DOHH2 (cell line): Measurements from ENCODE around the gene CPAMD8.

ENCODE experiments used
- EZH2phosphoT487 ChIP-seq: fragments of 200-600 bp; sonication (generic); IDR thresholded peaks from 2 replicates; pipeline ENCODE4 v1.6.1; 2017; ENCODE audit warnings: borderline replicate concordance, mild to moderate bottlenecking, antibody characterized with exemption, low read length, moderate library complexity, mixed read lengths
- TF ChIP-seq, protein P1 (sequence below): fragments of 200-600 bp; sonication (generic); IDR thresholded peaks from one replicate; pipeline ENCODE4 v1.5.1; 2014; ENCODE audit warnings: antibody characterized with exemption, mild to moderate bottlenecking, low read depth, low read length; ENCODE audit not compliant: poor library complexity, severe bottlenecking

- TF ChIP-seq, protein P1, sequence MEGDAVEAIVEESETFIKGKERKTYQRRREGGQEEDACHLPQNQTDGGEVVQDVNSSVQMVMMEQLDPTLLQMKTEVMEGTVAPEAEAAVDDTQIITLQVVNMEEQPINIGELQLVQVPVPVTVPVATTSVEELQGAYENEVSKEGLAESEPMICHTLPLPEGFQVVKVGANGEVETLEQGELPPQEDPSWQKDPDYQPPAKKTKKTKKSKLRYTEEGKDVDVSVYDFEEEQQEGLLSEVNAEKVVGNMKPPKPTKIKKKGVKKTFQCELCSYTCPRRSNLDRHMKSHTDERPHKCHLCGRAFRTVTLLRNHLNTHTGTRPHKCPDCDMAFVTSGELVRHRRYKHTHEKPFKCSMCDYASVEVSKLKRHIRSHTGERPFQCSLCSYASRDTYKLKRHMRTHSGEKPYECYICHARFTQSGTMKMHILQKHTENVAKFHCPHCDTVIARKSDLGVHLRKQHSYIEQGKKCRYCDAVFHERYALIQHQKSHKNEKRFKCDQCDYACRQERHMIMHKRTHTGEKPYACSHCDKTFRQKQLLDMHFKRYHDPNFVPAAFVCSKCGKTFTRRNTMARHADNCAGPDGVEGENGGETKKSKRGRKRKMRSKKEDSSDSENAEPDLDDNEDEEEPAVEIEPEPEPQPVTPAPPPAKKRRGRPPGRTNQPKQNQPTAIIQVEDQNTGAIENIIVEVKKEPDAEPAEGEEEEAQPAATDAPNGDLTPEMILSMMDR: peak; percentile 8
- TF ChIP-seq EZH2phosphoT487: no peak
Observed at GRCh38 chr19:17074634-17075034, 48.0 kb upstream of the CPAMD8 start.
